ENCODE measurements around the gene AMH. TPM values are rescaled to one million over a fixed set of nuclear protein-coding genes. Genes with fewer than 3 reads are reported as not detected.

AMH gene
- total RNA-seq, 2 experiments from 2014 or later, result 4.5 to 6.1 TPM

DNA sequence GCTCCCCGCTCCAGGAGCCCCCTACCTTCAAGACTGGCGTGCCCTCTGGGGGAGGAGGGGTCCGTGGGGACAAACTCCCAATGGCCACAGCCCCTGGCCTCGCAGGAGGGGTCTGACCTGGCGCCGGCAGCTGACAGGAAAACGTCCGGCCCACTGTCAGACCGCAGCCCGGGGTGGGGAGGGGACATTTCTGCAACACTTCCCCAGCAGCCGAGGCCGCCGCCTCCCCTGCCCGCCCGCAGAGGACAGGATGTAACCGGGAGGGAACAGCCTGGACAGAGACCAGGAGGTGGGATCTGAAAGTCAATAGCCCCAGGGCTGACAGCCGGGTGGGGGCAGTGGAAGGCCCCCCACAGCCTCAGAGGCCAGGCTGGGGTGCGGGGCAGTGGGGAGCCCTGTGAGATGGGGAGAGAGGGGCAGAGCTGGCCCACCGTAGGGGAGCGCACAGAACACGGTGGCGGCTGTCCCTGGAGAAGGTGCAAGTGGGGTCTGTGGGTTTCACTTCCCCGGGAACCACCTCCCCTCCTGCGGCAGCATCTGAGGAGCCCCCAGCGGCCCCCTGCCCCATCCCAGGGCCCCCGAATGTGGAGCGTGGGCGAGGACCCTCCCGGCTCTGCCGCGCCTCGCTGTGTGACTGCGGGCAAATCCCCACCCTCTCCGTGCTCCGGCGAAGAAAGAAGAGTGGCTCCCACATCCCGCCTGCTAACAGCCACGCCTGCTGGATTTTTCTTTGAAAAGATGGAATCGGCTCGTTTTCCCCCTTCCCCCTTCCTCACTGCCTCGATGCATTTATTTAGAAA lies 33.1 kb downstream of the AMH start, which contains the start of gene PEAK3:
TSS of gene PEAK3 (minus strand) at position 114 of the 800 bp plus-strand sequence. CDS start 1,244 bp downstream, outside the sequence.
- TF ChIP-seq, protein P1, sequence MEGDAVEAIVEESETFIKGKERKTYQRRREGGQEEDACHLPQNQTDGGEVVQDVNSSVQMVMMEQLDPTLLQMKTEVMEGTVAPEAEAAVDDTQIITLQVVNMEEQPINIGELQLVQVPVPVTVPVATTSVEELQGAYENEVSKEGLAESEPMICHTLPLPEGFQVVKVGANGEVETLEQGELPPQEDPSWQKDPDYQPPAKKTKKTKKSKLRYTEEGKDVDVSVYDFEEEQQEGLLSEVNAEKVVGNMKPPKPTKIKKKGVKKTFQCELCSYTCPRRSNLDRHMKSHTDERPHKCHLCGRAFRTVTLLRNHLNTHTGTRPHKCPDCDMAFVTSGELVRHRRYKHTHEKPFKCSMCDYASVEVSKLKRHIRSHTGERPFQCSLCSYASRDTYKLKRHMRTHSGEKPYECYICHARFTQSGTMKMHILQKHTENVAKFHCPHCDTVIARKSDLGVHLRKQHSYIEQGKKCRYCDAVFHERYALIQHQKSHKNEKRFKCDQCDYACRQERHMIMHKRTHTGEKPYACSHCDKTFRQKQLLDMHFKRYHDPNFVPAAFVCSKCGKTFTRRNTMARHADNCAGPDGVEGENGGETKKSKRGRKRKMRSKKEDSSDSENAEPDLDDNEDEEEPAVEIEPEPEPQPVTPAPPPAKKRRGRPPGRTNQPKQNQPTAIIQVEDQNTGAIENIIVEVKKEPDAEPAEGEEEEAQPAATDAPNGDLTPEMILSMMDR (IDR thresholded peaks at IDR 0.05), result no peak
- ChIA-PET CTCF (interaction anchor here (0.6 to 1.8 kb wide), 2 partner anchors 8 to 1805 kb away, joined by 4 to 6 read pairs; no protein-coding TSS in a partner anchor), POLR2A (interaction anchor here (0.9 to 1.4 kb wide), 3 partner anchors 12 to 39 kb away, joined by 3 read pairs; no protein-coding TSS in a partner anchor)
- intact Hi-C loops (cut with micrococcal nuclease), result no loop called here
- peak; percentile 52 for ATAC-seq
- Mint-ChIP-seq H3K4me1 (ENCODE audit: low read depth) (peaks cover 15% of the 10 kb centered on the region), H3K27me3 (no peaks in the 10 kb centered on the region), H3K27ac (no peak within 1 kb of the TSS), H3K9me3 (no peaks in the 10 kb centered on the region), H3K4me3 (no peak within 1 kb of the TSS), H3K36me3 (ENCODE audit: low read depth) (no peaks in the 10 kb centered on the region)
- DNase-seq, result peak; percentile 62

DNA sequence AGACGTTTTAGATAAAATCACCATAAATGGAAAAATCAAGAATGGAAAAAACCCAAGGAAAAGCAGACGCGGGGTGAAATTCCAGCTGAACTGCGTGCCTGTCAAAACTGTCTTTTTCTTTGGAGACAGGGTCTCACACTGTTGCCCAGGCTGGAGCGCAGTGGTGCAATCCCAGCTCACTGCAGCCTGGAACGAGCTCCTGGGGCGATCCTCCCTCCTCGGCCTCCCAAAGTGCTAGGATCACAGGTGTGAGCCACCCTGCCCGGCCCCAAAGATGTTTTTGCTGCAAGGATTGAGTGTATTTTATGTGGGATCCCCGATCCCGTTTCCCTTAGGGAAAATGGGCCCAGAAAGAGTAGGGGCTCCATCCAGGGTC lies 33.7 kb downstream of the AMH start:
- no peaks in the 10 kb centered on the region for H3K36me3 Mint-ChIP-seq (ENCODE audit: low read depth)
- H3K4me1 Mint-ChIP-seq (ENCODE audit: low read depth), result peaks cover 15% of the 10 kb centered on the region
- ATAC-seq, result no peak
- TF ChIP-seq, protein P1 (IDR thresholded peaks at IDR 0.05), result no peak
- no peak overlapping the region for H3K4me3 Mint-ChIP-seq
- ChIA-PET POLR2A (interaction anchor here (0.9 to 1.4 kb wide), 3 partner anchors 13 to 38 kb away, joined by 3 read pairs; no protein-coding TSS in a partner anchor), CTCF (interaction anchor here (1.8 kb wide), 1 partner anchor 8 kb away, joined by 6 read pairs; no protein-coding TSS in a partner anchor)
- DNase-seq, result no peak
- H3K27me3 Mint-ChIP-seq, result no peaks in the 10 kb centered on the region
- no peaks in the 10 kb centered on the region for H3K9me3 Mint-ChIP-seq
- no peak overlapping the region for H3K27ac Mint-ChIP-seq
- intact Hi-C loops (cut with micrococcal nuclease), result no loop called here

DNA sequence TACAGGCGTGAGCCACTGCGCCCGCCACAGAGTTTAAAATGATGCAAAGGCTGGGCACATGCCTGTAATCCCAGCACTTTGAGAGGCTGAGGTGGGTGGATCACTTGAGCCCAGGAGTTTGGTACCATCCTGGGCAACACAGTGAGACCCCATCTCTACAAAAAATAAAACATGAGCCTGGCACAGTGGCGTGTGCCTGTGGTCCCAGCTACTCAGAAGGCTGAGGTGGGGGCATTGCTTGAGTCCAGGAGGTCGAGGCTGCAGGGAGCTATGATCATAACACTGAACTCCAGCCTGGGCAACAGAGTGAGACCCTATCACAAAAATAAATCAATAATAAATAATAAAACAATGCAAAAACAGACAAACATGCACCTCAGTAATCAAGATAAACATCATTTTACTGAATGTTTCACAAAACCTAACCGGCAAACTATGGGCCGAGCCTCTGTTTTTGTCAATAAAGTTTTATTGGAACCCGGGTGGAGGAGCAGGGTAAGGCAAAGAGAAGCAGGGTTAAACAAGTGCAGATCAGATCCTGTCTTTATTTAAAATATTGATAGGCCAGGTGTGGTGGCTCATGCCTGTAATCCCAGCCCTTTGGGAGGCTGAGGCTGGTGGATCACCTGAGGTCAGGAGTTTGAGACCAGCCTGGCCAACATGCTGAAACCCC lies 34.8 kb downstream of the AMH start:
- DNase-seq, result no peak
- Mint-ChIP-seq H3K27me3 (peaks cover 3% of the 10 kb centered on the region), H3K27ac (no peak overlapping the region), H3K4me3 (no peak overlapping the region), H3K9me3 (no peaks in the 10 kb centered on the region), H3K36me3 (ENCODE audit: low read depth) (no peaks in the 10 kb centered on the region), H3K4me1 (ENCODE audit: low read depth) (peaks cover 18% of the 10 kb centered on the region)
- ChIA-PET POLR2A (interaction anchor here (0.6 to 1.8 kb wide), 4 partner anchors 10 to 1076 kb away, joined by 3 to 6 read pairs (median 3); no protein-coding TSS in a partner anchor), CTCF (interaction anchor here (1.8 kb wide), 1 partner anchor 10 kb away, joined by 6 read pairs; no protein-coding TSS in a partner anchor)
- TF ChIP-seq, protein P1 (IDR thresholded peaks at IDR 0.05), result no peak
- intact Hi-C loops (cut with micrococcal nuclease), result no loop called here
- ATAC-seq, result no peak

DNA sequence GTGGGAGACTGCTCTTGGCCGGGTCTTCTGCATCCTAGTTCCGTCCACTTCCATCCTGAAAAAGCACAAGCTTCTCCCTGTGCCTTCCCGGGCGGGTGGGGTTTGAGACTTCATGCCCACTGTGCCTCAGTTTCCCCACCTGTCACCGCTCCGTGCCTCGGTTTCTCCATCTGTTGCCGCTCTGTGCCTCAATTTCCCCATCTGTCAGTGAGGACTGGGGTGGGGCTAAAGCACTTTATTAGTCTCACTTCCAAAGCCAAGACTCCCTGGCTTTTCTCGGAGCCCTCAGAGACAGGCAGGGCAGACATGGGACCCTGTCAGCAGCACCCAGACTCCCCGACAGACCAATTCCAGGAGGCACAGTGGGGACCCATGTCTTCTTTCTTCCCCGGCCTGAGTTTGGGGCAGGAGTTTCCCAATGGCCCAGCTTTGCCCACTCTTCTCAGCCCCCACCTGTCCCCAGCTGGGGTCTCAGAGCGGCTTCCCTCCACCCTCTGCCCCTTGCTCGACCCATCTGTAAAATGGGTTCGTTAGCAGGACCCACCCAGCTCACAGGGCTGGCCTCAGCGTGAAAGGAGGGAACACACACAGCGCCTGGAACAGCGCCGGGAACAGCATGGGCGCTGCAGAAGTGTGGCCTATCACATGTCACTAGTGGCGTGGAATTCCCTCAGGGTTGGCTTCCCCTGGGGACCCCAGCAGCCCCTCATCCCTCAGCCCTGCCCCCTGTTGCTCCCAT lies 37.4 kb downstream of the AMH start:
- intact Hi-C loops (cut with micrococcal nuclease), result no loop called here

More for the DNA sequence above, 37.4 kb downstream of the AMH start:
- ChIA-PET CTCF (interaction anchor here (1.4 kb wide), 1 partner anchor 13 kb away, joined by 6 read pairs; no protein-coding TSS in a partner anchor), POLR2A (interaction anchor here (0.6 to 1.1 kb wide), 2 partner anchors 28 to 496 kb away, joined by 3 read pairs; no protein-coding TSS in a partner anchor)
- H3K27me3 Mint-ChIP-seq, result peaks cover 13% of the 10 kb centered on the region
- no peak for DNase-seq
- no peaks in the 10 kb centered on the region for H3K36me3 Mint-ChIP-seq (ENCODE audit: low read depth)
- H3K4me3 Mint-ChIP-seq, result no peak overlapping the region
- peaks cover 24% of the 10 kb centered on the region for H3K4me1 Mint-ChIP-seq (ENCODE audit: low read depth)
- TF ChIP-seq, protein P1 (IDR thresholded peaks at IDR 0.05), result no peak
- H3K9me3 Mint-ChIP-seq, result no peaks in the 10 kb centered on the region
- ATAC-seq, result no peak
- H3K27ac Mint-ChIP-seq, result no peak overlapping the region

Data from activated CD8-positive, alpha-beta T cell treated with anti-CD3 and anti-CD28 coated beads for 36 hours (primary cell).